NB4 (cell line): ENCODE data around the gene ADAMTSL3.

Source experiments
- DNase-seq: peaks from one replicate; pipeline ENCODE4 v3.0.0; 2010; ENCODE audit warnings: low read depth
- H3K4me3 ChIP-seq: one replicate; pipeline ENCODE4 v1.5.1; 2011; ENCODE audit warnings: mild to moderate bottlenecking, low read depth, low read length, moderate library complexity
- CTCF ChIP-seq: IDR thresholded peaks from one replicate; pipeline ENCODE4 v1.5.1; 2012; ENCODE audit warnings: low read depth, low read length
- MAX ChIP-seq: IDR thresholded peaks from 2 replicates; pipeline ENCODE4 v1.6.1; 2011; ENCODE audit warnings: low read depth, low read length
- MYC ChIP-seq: IDR thresholded peaks from 2 replicates; pipeline ENCODE4 v1.6.1; 2011; ENCODE audit warnings: low read depth, low read length
- POLR2A ChIP-seq: IDR thresholded peaks from 2 replicates; pipeline ENCODE4 v1.6.1; 2011; ENCODE audit warnings: mild to moderate bottlenecking; ENCODE audit not compliant: insufficient read length; ENCODE audit errors: extremely low read depth

ADAMTSL3 gene

GRCh38 chr15:83912343-83912742 lies 258.4 kb downstream of the ADAMTSL3 start:
- no peak overlapping the region for H3K4me3 ChIP-seq
- TF ChIP-seq MAX (no peak), POLR2A (no peak), MYC (no peak), CTCF (no peak)
- no peak for DNase-seq

GRCh38 chr15:83913034-83913632 lies 259.2 kb downstream of the ADAMTSL3 start:
- H3K4me3 ChIP-seq, result no peak overlapping the region
- no peak for DNase-seq
- TF ChIP-seq CTCF (no peak), MYC (no peak), MAX (no peak), POLR2A (no peak)

GRCh38 chr15:83914906-83915305 lies 261.0 kb downstream of the ADAMTSL3 start:
- no peak overlapping the region for H3K4me3 ChIP-seq
- DNase-seq, result no peak
- no peak for TF ChIP-seq MYC
- no peak for TF ChIP-seq CTCF
- TF ChIP-seq POLR2A, result no peak
- no peak for TF ChIP-seq MAX

- no peak for TF ChIP-seq CTCF
- TF ChIP-seq POLR2A, result no peak
- TF ChIP-seq MAX, result no peak
- TF ChIP-seq MYC, result no peak
- no peak overlapping the region for H3K4me3 ChIP-seq
- no peak for DNase-seq
These were observed 263.5 kb downstream of the ADAMTSL3 start for GRCh38 chr15:83917432-83917831.

- no peak for DNase-seq
- TF ChIP-seq MYC, result no peak
- no peak for TF ChIP-seq POLR2A
- TF ChIP-seq MAX, result no peak
- TF ChIP-seq CTCF, result no peak
- no peak overlapping the region for H3K4me3 ChIP-seq
These were observed 264.1 kb downstream of the ADAMTSL3 start for GRCh38 chr15:83918011-83918410.

GRCh38 chr15:83919319-83919830 lies 265.5 kb downstream of the ADAMTSL3 start:
- no peak for DNase-seq
- H3K4me3 ChIP-seq, result no peak overlapping the region
- TF ChIP-seq MAX (no peak), MYC (no peak), POLR2A (no peak), CTCF (no peak)
